ENCODE results near the gene DSCAML1. TPM values are rescaled to one million over a fixed set of nuclear protein-coding genes. Genes with fewer than 3 reads are reported as not detected.

The DSCAML1 gene
- total RNA-seq, 2 donors from 2014 or later: 0.21 to 0.41 TPM

DNA sequence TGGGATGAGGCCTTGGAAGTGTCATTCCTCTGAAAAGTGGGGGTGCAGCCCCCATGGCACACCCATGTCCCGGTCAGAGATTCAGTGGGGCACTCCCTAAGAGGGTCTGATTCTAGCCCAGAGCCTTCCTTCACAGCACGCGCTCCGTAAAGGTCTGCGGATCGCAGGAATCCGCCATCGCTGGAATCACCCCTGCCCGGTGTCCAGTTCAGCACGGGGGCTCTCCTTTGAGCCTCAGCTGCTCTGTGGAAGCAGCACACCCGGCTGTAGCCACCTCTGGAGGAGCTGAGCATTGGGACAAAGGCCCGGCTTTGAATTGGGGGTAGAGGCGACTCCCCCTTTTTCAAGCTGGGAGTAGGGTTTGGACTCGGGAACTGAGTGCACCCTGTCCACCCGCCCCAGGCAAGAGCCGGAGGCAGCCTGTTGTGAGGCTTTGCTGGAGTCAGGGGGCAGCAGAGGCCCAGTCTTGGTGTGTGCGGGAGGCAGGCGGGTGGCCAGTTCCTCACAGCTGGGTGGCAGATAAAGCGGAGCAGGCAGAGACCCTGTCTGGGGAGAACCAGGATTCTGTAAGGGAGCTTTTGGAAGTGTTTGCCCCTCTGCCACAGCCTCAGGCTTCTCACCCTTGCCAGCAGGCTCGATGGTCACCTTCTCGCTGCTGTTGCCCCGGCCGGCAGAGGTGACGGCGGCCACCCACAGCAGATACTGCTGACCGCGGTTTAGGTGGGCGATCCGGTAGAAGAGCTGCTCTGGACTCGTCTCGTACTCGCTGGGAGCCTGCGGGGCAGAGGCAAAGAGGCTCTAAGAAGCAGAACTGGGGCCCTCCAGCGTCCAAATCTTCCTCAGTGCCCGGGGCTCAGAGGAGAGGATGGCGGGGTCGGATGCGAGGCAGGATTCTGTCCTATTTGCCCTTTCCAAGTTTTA is 353.5 kb downstream of the DSCAML1 start:
- H3K27me3 ChIP-seq (replicated peaks; ENCODE audit: insufficient read depth): no peaks in the 10 kb centered on the region
- DNase-seq (ENCODE audit: low spot score): no peak
- no peaks in the 10 kb centered on the region for H3K9me3 ChIP-seq
- H3K36me3 ChIP-seq: no peaks in the 10 kb centered on the region
- TF ChIP-seq, protein P1, sequence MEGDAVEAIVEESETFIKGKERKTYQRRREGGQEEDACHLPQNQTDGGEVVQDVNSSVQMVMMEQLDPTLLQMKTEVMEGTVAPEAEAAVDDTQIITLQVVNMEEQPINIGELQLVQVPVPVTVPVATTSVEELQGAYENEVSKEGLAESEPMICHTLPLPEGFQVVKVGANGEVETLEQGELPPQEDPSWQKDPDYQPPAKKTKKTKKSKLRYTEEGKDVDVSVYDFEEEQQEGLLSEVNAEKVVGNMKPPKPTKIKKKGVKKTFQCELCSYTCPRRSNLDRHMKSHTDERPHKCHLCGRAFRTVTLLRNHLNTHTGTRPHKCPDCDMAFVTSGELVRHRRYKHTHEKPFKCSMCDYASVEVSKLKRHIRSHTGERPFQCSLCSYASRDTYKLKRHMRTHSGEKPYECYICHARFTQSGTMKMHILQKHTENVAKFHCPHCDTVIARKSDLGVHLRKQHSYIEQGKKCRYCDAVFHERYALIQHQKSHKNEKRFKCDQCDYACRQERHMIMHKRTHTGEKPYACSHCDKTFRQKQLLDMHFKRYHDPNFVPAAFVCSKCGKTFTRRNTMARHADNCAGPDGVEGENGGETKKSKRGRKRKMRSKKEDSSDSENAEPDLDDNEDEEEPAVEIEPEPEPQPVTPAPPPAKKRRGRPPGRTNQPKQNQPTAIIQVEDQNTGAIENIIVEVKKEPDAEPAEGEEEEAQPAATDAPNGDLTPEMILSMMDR (IDR thresholded peaks at IDR 0.05): no peak
- H3K4me1 ChIP-seq (ENCODE audit: control insufficient read depth in 1 of 2, low read depth in 2 of 2): no peaks in the 10 kb centered on the region
- ATAC-seq (ENCODE audit: insufficient number of reproducible peaks, low FRiP score, low read depth): no peak
- H3K4me3 ChIP-seq: no peak overlapping the region
- H3K27ac ChIP-seq: no peak overlapping the region

GRCh38 chr11:117442869-117443239 is 354.2 kb downstream of the DSCAML1 start:
- Histone ChIP-seq H3K36me3 (no peaks in the 10 kb centered on the region), H3K4me1 (ENCODE audit: control insufficient read depth in 1 of 2, low read depth in 2 of 2) (no peaks in the 10 kb centered on the region), H3K27me3 (replicated peaks; ENCODE audit: insufficient read depth) (no peaks in the 10 kb centered on the region), H3K4me3 (no peak overlapping the region), H3K27ac (no peak overlapping the region), H3K9me3 (no peaks in the 10 kb centered on the region)
- TF ChIP-seq, protein P1 (IDR thresholded peaks at IDR 0.05): no peak
- DNase-seq (ENCODE audit: low spot score) (no peak), ATAC-seq (ENCODE audit: insufficient number of reproducible peaks, low FRiP score, low read depth) (no peak)

DNA sequence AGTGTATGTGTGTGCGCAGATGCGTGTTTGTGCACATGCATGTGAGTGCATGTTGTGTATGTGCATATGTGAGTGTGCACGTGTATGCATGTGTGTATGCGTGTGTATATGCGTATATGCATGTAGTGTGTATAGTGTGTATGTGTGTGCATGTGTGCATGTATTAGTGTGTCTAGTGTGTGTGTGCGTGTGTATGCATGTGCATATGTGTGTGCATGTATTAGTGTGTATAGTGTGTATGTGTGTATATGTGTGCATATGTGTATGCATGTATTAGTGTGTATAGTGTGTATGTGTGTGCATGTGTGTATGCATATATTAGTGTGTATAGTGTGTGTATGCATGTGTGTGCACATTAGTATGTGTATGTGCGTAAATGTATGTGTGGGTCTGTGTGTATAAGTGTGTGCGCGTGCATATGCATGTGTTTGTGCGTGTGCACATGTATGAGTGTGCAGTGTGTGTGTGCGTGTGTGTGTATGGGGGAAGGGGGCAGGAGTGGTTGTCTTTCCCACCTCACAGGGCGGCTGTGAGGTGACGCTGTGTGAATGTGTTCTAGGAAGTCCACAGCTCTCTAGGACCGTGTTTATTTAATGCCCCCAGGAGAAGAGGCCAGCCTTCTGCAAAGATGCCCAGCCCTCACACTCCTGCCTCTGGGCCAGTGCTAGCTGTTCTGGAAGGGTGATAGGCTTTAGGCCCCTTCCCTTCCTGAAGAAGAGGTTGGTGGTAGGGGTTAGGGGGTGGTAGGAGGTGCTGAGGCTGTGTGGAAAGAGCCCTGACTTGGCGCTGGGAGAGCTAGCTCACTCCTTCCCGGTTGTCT is 354.8 kb downstream of the DSCAML1 start:
- Histone ChIP-seq H3K27me3 (replicated peaks; ENCODE audit: insufficient read depth) (no peaks in the 10 kb centered on the region), H3K4me3 (no peak overlapping the region), H3K27ac (no peak overlapping the region), H3K36me3 (no peaks in the 10 kb centered on the region), H3K9me3 (no peaks in the 10 kb centered on the region), H3K4me1 (ENCODE audit: control insufficient read depth in 1 of 2, low read depth in 2 of 2) (no peaks in the 10 kb centered on the region)
- no peak for ATAC-seq (ENCODE audit: insufficient number of reproducible peaks, low FRiP score, low read depth)
- DNase-seq (ENCODE audit: low spot score): no peak
- TF ChIP-seq, protein P1 (IDR thresholded peaks at IDR 0.05): no peak

DNA sequence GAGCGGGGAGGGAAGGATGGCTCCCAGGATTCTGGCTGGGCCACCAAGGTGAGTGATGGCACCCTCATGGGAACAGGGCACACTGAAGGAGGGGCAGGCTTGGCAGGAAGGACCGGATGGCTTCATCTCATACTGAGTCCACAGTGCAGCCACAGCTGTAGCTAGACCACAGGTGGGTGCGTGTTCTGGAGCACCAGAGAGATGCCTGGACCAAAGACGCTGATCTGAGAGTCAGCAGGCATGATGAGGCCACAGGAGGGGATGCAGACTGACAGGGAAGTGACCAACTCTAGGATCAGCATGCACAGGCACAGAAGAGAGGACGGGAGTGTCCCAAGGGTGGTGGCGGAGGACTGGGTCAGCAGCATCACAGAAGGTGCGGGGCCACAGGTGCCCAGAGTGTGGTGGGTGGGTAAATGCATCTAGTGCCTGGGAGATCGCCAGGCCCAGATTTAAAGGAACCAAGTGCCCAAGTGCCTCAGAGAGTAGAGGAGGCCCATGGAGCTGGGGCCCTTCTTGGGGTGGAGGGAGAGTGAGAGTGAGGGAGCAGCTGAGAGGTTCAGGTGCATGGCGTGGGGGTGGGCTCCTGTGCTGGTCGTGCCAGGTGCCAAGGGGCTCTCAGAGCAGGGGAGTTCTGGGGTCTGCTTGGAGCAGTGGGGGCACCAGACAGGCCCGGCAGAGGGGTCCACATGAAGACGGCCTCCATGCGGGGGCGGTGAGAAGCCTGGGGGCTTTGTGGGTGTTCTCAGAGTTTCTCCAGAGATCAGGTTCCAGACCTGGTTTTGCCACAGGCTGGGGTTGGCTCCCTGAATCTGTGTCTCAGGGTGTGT is 355.7 kb downstream of the DSCAML1 start:
- TF ChIP-seq, protein P1 (IDR thresholded peaks at IDR 0.05): no peak
- Histone ChIP-seq H3K27me3 (replicated peaks; ENCODE audit: insufficient read depth) (no peaks in the 10 kb centered on the region), H3K27ac (no peak overlapping the region), H3K4me3 (no peak overlapping the region), H3K36me3 (no peaks in the 10 kb centered on the region), H3K4me1 (ENCODE audit: control insufficient read depth in 1 of 2, low read depth in 2 of 2) (no peaks in the 10 kb centered on the region), H3K9me3 (no peaks in the 10 kb centered on the region)
- ATAC-seq (ENCODE audit: insufficient number of reproducible peaks, low FRiP score, low read depth): no peak
- DNase-seq (ENCODE audit: low spot score): no peak

Data from thoracic aorta (tissue), 2 donors.